HUES64 (cell line): ENCODE results near the gene C21orf91. TPM values are rescaled to one million over a fixed set of nuclear protein-coding genes. Genes with fewer than 3 reads are reported as not detected.

Experiments used
- H3K27ac ChIP-seq: 2 replicates; pipeline ENCODE4 v1.7.0; 2013; ENCODE audit warnings: low read depth, low read length, inconsistent platforms
- H3K27me3 ChIP-seq: 2 replicates; pipeline ENCODE4 v1.6.1; 2013; ENCODE audit warnings: mild to moderate bottlenecking, low read length; ENCODE audit not compliant: insufficient read depth
- H3K36me3 ChIP-seq: 2 replicates; pipeline ENCODE4 v1.6.1; 2013; ENCODE audit warnings: mild to moderate bottlenecking, low read length; ENCODE audit not compliant: insufficient read depth
- H3K4me1 ChIP-seq: 2 replicates; pipeline ENCODE4 v1.6.1; 2013; ENCODE audit warnings: mild to moderate bottlenecking, low read length, moderate library complexity; ENCODE audit not compliant: insufficient read depth
- H3K4me3 ChIP-seq: 2 replicates; pipeline ENCODE4 v1.5.1; 2013; ENCODE audit warnings: mild to moderate bottlenecking, low read length, moderate library complexity
- H3K9ac ChIP-seq: 2 replicates; pipeline ENCODE4 v1.6.1; 2013; ENCODE audit warnings: mild to moderate bottlenecking, low read depth, low read length
- H3K9me3 ChIP-seq: 2 replicates; pipeline ENCODE4 v1.6.1; 2013; ENCODE audit warnings: low read depth, low read length; ENCODE audit not compliant: insufficient read depth
- WGBS: fragments of 150-250, 120-280 bp; methylation state at CpG from one replicate; pipeline ENCODE4 v1.1.7; 2013; ENCODE audit warnings: missing lambda C conversion rate; 5-methylcytosine and 5-hydroxymethylcytosine counted together
- polyA plus RNA-seq, 2 experiments: library from polyadenylated mRNA; stranded (reverse); fragments of 50-300 nt; gene quantifications; one replicate each; pipeline ENCODE4 v1.2.3, GENCODE V29; 2013

Gene C21orf91
- 17.6 TPM for polyA plus RNA-seq (2013, experiment 1 of 2)
- polyA plus RNA-seq (2013, experiment 2 of 2), result 21.0 TPM

GRCh38 chr21:17819114-17819876 is at the start of gene C21orf91:
TSS of gene C21orf91 (minus strand) at chr21:17819356. CDS start at chr21:17818318, 1,038 bp downstream.
- Histone ChIP-seq H3K4me3 (peak within 1 kb of the TSS; percentile 91), H3K4me1 (peaks cover 16% of the 10 kb centered on the region), H3K27me3 (no peaks in the 10 kb centered on the region), H3K27ac (peak within 1 kb of the TSS; percentile 98), H3K36me3 (peaks cover 36% of the 10 kb centered on the region), H3K9me3 (no peaks in the 10 kb centered on the region), H3K9ac (peak within 1 kb of the TSS; percentile 99)
- under 1% methylated on average over 77 of the region's 78 CpGs for WGBS

GRCh38 chr21:17866590-17866989 is 47.4 kb upstream of the C21orf91 start:
- Histone ChIP-seq H3K36me3 (no peaks in the 10 kb centered on the region), H3K4me1 (no peaks in the 10 kb centered on the region), H3K27ac (no peak overlapping the region), H3K9ac (no peak overlapping the region), H3K9me3 (no peaks in the 10 kb centered on the region), H3K4me3 (no peak overlapping the region), H3K27me3 (no peaks in the 10 kb centered on the region)
- 90% methylated on average over 2 of the region's 2 CpGs for WGBS

GRCh38 chr21:17859661-17860060 is 40.5 kb upstream of the C21orf91 start:
- Histone ChIP-seq H3K4me1 (peaks cover 10% of the 10 kb centered on the region; the same call in 1 of the 2 replicates), H3K27me3 (no peaks in the 10 kb centered on the region), H3K9ac (no peak overlapping the region), H3K36me3 (no peaks in the 10 kb centered on the region), H3K9me3 (no peaks in the 10 kb centered on the region), H3K4me3 (no peak overlapping the region), H3K27ac (no peak overlapping the region)
- WGBS, result 65% methylated on average over 1 of the region's 1 CpG

GRCh38 chr21:17858747-17859146 is 39.6 kb upstream of the C21orf91 start:
- H3K9ac ChIP-seq, result no peak overlapping the region
- no peak overlapping the region for H3K4me3 ChIP-seq
- H3K9me3 ChIP-seq, result no peaks in the 10 kb centered on the region
- H3K27ac ChIP-seq, result no peak overlapping the region
- H3K36me3 ChIP-seq, result no peaks in the 10 kb centered on the region
- H3K27me3 ChIP-seq, result no peaks in the 10 kb centered on the region
- 92% methylated on average over 2 of the region's 2 CpGs for WGBS
- H3K4me1 ChIP-seq, result peaks cover 10% of the 10 kb centered on the region; the same call in 1 of the 2 replicates

DNA sequence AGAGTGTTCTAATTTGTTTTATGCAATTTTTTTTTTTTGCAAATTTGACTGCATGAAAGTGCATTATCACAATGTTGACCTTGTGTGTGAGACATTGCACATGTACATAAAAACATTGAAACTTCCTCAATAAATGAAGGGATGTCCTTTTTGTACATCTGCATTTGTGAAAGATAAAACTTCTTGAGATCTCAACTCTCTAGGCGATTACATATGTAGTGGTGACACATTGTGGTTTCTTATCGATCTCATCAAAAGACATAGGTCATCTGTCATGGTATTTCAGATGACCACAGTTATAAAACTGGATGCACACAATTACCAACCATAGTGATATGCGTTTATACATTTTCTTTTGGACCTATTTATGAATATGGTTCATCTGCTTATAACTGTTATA is 35.6 kb upstream of the C21orf91 start:
- H3K9ac ChIP-seq, result no peak overlapping the region
- no peaks in the 10 kb centered on the region for H3K36me3 ChIP-seq
- no peak overlapping the region for H3K27ac ChIP-seq
- H3K27me3 ChIP-seq, result no peaks in the 10 kb centered on the region
- WGBS, result 95% methylated on average over 3 of the region's 3 CpGs
- no peaks in the 10 kb centered on the region for H3K9me3 ChIP-seq
- peaks cover 7% of the 10 kb centered on the region; the same call in 1 of the 2 replicates for H3K4me1 ChIP-seq
- no peak overlapping the region for H3K4me3 ChIP-seq

DNA sequence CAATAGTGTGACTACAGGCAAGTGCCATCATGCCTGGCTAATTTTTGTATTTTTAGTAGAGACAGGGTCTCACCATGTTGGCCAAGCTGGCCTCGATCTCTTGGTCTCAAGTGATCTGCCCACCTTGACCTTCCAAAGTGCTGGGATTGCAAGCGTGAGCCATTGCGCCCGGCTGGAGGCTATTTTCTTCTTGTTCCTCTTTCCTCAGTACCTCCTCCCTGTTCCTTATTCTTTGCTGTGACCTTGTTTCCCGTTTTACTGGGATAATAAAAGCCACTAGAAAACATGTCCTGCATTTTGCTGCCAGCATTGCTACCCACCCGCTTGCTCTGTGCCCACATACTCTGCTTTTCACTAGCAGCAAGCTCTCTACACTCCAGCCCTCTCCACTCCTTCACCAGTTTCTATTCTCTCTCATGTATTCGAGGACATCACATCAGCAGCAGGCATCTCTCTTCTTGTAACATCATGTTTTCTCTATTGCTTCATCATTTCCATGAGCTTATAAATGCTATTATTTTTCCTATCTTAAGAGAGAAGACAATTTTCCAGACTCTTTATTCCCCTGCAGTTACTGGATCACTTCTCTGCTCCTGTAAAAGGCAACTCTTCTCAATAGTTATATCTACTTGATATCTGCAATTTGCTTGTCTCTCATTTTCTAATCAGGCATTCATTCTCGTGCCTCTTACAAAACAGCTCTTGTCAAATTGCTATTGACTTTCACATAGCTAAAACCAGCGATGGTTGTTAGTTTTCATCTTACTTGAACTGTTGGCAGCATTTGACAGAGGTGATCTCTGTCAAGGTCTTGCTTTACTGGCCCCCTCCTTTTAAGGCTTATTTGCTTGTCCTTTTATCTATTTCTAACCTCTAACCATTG is 34.5 kb upstream of the C21orf91 start:
- Histone ChIP-seq H3K4me3 (no peak overlapping the region), H3K36me3 (no peaks in the 10 kb centered on the region), H3K9me3 (no peaks in the 10 kb centered on the region), H3K27ac (no peak overlapping the region), H3K27me3 (no peaks in the 10 kb centered on the region), H3K9ac (no peak overlapping the region), H3K4me1 (no peaks in the 10 kb centered on the region)
- 84% methylated on average over 9 of the region's 9 CpGs for WGBS

- Histone ChIP-seq H3K9ac (no peak overlapping the region), H3K9me3 (no peaks in the 10 kb centered on the region), H3K4me1 (no peaks in the 10 kb centered on the region), H3K27ac (no peak overlapping the region), H3K36me3 (no peaks in the 10 kb centered on the region), H3K27me3 (no peaks in the 10 kb centered on the region), H3K4me3 (no peak overlapping the region)
- 86% methylated on average over 3 of the region's 3 CpGs for WGBS
Observed at GRCh38 chr21:17848228-17848627, 29.1 kb upstream of the C21orf91 start.

DNA sequence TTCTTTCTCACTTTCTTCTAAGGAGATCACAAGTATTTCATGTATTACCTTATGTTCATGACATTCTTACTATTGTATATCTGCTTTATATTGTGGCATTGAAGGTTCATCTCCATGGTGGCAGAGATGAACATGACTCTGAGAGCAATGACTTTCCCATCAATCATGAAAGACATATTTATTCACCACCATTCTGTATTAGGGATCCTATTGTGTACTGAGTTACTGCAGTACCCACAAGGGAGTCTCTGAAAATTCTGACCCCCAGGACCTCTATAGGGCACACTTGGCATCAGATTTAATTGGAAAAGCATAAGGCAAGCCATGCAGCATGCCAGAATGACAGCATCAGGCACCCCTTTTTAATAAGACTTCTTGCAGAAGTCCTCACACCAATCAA is 21.9 kb upstream of the C21orf91 start:
- H3K9ac ChIP-seq, result no peak overlapping the region
- H3K27ac ChIP-seq, result no peak overlapping the region
- H3K27me3 ChIP-seq, result no peaks in the 10 kb centered on the region
- no peak overlapping the region for H3K4me3 ChIP-seq
- no peaks in the 10 kb centered on the region for H3K36me3 ChIP-seq
- H3K4me1 ChIP-seq, result peaks cover 12% of the 10 kb centered on the region
- H3K9me3 ChIP-seq, result no peaks in the 10 kb centered on the region

- no peak overlapping the region for H3K27ac ChIP-seq
- no peak overlapping the region for H3K9ac ChIP-seq
- WGBS, result 71% methylated on average over 4 of the region's 4 CpGs
- H3K4me3 ChIP-seq, result no peak overlapping the region
- H3K36me3 ChIP-seq, result no peaks in the 10 kb centered on the region
- no peaks in the 10 kb centered on the region for H3K27me3 ChIP-seq
- peaks cover 6% of the 10 kb centered on the region for H3K4me1 ChIP-seq
- H3K9me3 ChIP-seq, result no peaks in the 10 kb centered on the region
Observed at GRCh38 chr21:17834639-17835354, 15.6 kb upstream of the C21orf91 start.

- Histone ChIP-seq H3K4me3 (no peak overlapping the region), H3K27ac (no peak overlapping the region), H3K9me3 (no peaks in the 10 kb centered on the region), H3K9ac (no peak overlapping the region), H3K4me1 (peaks cover 18% of the 10 kb centered on the region), H3K27me3 (no peaks in the 10 kb centered on the region), H3K36me3 (no peaks in the 10 kb centered on the region)
- 85% methylated on average over 2 of the region's 3 CpGs for WGBS
Observed at GRCh38 chr21:17829472-17829871, 10.3 kb upstream of the C21orf91 start.

DNA sequence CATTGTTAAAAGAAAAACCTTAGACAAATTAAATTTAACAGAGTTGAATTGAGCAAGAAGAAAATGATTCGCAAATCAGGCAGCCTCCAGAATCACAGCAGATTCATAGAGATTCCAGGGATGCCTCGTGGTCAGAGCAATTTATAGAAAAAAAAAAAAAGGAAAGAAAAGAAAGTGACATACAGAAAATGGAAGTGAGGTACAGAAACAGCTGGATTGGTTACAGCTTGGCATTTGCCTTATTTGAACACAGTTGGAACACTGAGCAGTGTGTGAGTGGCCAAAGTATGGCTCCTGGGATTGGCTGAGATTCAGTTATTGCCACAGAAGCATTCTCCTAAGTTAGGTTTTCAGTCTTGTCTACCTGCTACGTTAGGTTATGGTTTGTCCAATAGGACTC is 9.1 kb upstream of the C21orf91 start:
- Histone ChIP-seq H3K27ac (no peak overlapping the region), H3K9me3 (no peaks in the 10 kb centered on the region), H3K4me1 (peaks cover 18% of the 10 kb centered on the region), H3K4me3 (no peak overlapping the region), H3K27me3 (no peaks in the 10 kb centered on the region), H3K36me3 (no peaks in the 10 kb centered on the region), H3K9ac (no peak overlapping the region)
- WGBS, result 83% methylated on average over 3 of the region's 3 CpGs
